ENCODE measurements around the gene TRAF4.
"Not testable (repeated sequence)": the region's sequence is repeated elsewhere in the genome, so short reads cannot be mapped to it uniquely, and the experiment has no call there.

TRAF4 gene

DNA sequence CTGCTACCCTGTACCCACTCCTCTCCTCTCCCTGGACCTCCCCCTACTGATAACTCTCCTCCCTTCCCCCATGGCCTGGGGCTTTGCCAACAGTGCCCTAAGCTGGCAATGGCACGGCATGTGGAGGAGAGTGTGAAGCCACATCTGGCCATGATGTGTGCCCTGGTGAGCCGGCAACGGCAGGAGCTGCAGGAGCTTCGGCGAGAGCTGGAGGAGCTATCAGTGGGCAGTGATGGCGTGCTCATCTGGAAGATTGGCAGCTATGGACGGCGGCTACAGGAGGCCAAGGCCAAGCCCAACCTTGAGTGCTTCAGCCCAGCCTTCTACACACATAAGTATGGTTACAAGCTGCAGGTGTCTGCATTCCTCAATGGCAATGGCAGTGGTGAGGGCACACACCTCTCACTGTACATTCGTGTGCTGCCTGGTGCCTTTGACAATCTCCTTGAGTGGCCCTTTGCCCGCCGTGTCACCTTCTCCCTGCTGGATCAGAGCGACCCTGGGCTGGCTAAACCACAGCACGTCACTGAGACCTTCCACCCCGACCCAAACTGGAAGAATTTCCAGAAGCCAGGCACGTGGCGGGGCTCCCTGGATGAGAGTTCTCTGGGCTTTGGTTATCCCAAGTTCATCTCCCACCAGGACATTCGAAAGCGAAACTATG, 5.2 kb downstream of the TRAF4 start:
- DNase-seq: no peak

DNA sequence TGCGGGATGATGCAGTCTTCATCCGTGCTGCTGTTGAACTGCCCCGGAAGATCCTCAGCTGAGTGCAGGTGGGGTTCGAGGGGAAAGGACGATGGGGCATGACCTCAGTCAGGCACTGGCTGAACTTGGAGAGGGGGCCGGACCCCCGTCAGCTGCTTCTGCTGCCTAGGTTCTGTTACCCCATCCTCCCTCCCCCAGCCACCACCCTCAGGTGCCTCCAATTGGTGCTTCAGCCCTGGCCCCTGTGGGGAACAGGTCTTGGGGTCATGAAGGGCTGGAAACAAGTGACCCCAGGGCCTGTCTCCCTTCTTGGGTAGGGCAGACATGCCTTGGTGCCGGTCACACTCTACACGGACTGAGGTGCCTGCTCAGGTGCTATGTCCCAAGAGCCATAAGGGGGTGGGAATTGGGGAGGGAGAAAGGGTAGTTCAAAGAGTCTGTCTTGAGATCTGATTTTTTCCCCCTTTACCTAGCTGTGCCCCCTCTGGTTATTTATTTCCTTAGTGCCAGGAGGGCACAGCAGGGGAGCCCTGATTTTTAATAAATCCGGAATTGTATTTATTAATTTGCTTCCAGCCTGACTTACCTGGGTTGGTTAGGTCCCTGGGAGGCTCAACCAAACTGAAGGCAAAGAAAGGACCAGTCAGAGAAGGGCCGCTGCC, 5.8 kb downstream of the TRAF4 start:
- DNase-seq: no peak

GRCh38 chr17:28750178-28751047, 6.6 kb downstream of the TRAF4 start:
- DNase-seq: peak in 13 of 14 donors; percentile 38 to 87 (median 80)

DNA sequence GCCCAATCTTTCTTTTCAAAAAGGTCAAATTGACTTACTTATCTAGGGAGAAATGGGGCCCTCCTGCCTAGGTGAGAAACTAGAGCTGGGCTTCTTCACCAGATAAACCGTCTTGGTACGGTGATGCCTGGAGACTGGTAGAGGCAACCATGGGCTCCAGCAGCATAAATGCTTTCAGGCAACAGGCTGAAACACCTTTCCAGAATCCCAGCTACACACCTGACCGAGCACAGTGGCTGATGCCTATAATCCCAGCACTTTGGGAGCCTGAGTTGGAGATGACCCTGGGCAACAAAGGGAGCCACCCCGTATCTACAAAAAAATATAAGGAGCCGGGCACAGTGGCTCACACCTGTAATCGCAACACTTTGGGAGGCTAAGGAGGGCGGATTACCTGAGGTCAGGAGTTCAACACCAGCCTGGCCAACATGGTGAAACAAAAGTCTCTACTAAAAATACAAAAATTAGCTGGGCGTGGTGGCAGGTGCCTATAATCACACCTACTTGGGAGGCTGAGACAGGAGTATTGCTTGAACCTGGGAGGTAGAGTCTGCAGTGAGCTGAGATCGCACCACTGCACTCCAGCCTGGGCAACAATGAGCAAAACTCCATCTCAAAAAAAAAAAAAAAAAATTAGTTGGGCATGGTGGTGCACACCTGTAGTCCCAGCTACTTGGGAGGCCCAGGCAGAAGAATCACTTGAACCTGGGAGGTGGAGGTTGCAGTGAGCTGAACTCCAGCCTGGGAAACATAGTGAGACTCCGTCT, 8.0 kb downstream of the TRAF4 start:
- DNase-seq: no peak

GRCh38 chr17:28755486-28755885, 11.7 kb downstream of the TRAF4 start:
- no peak for DNase-seq

GRCh38 chr17:28756049-28756804, 12.4 kb downstream of the TRAF4 start:
- DNase-seq: no peak

GRCh38 chr17:28758411-28759121, 14.8 kb downstream of the TRAF4 start:
- no peak for DNase-seq

- DNase-seq: no peak
Observed at GRCh38 chr17:28759256-28759865, 15.6 kb downstream of the TRAF4 start.

DNA sequence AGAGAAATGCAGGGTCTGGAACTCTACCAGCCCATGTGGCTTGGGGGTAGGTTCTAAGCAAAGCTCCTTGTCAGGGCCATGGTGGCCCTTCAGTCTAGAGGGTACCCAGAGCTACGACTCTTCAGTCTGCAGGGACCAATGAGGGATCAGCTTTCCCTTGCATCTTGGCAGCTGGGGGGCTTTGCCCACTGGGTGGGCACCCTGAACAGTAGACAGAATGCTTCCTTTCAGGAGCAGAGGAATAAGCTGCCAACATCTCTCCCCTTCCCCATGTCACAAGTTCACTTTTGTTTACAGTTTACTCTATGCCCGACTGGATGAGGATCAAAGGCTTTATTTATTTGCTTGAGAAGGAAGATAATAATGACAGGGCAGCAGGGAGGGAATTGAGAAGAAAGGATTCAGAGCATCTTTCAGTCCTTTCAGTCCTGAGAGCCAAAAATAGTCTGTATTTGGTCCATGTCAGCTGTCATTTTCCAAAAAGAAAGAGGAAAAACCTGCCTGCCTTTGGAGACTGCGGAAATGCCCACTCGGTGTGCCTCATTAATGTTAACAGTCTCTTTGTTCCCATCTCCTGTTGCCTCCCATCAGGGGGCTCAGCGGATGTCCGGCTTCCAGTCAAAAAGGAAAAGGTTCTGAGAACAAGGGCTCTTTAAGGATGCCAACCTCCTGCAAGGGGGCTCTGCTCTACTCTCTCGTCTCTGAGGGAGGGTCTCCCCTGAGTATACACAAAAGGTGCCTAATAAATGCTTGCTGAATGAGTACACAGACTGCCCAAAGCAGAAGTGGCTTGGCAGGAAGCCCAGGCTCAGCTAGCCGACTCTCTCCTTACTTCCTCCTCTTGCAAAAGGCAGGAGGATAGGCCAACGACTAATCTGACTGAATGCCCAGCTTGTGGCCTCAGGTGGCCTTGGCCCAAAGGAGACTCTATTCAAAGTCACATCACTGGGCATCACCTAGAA, 17.1 kb downstream of the TRAF4 start:
- DNase-seq: peak in 11 of 14 donors; percentile 22 to 94 (median 56)

DNA sequence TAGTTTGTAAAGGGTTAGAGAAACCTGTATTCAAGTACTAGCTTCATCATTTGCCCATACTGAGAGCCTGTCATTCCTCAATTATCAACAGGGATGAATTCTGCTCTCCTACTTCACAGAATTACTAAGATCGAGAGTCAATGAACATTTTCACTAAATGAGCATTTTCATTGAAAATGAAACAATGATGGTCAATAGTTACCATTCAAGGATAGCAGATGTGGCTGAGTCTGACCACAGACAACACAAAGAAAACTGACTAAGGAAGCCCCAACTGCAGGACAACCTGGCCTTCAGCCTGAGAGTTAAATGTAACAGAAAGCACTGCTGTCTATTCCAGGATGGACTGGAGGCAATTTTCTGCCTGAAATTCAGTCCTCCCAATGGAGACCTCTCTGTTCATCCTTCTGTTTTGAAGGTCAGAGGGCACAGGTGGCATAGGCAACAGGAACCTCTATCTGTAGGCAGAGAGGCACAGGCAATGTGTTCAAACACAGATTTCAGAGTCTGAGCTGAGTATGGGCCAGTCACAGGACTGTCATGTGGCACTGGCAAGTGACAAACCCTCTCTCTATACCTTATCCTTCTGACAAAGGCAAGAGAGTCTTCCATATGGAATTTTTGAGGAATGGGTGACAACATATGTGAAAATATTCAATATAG, 19.5 kb downstream of the TRAF4 start:
- DNase-seq: peak in 2 of 14 donors; percentile 42 to 61

DNA sequence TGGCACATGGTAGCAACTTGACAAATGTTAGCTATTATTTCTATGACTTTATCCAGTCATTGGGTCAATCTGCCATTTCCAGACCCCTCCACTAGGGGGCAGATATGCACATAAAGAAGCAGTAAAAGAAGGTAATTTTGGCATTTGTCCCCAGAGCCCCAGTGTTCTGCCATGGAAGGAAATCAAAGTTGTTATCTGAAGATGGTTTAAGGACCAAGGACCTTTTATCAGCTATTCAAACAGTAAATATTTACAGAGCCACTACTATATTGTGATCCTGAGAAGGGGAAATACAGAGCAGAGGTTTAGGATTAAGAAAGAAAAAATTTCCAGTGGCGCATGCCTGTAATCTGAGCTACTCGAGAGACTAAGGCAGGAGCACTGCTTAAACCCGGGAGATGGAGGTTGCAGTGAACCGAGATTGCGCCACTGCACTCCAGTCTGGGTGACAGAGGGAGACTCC, 20.0 kb downstream of the TRAF4 start:
- peak in 11 of 14 donors; percentile 15 to 61 (median 39) for DNase-seq

GRCh38 chr17:28765038-28765437, 21.2 kb downstream of the TRAF4 start:
- no peak for DNase-seq

GRCh38 chr17:28773736-28774135, 29.9 kb downstream of the TRAF4 start:
- no peak for DNase-seq

DNA sequence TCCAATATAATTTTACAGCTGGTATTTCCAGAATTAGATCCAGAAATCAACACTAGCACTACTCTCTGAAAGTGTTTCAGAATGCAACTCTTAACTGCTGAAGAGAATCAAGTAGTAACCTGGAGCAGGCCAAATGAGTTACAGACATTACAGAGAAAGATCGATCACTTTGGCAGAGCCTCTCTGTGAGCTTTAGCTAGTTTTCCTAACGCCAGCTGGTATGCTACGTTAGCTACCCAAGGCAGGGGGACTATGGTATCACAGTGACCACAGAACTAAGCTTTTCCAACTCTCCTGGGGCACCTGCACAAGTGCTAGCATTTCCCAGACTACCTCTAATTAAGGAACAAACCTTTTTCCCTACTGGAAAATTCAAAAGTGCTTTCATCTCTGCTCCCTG, 30.4 kb downstream of the TRAF4 start:
- DNase-seq: no peak

DNA sequence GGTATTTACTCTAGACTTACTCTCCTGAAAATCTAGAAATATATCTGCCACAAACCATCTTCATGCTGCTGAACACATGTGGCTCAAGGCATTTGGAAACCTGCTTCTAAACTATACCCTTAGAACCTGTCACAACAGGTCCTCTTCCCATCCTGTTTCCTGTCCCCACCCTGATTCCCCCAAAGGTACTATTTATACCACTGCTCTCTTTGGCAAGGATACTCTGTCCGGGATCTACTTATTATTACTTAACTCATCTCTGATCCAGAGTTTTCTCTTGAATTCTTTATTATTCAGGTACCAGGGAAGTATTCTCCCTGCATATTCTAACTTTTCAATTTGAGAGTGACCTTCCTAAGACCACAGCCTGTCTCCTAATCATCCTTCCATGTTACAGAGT, 33.4 kb downstream of the TRAF4 start:
- DNase-seq: no peak

GRCh38 chr17:28779601-28780000, 35.8 kb downstream of the TRAF4 start:
- DNase-seq: not testable (repeated sequence)

DNA sequence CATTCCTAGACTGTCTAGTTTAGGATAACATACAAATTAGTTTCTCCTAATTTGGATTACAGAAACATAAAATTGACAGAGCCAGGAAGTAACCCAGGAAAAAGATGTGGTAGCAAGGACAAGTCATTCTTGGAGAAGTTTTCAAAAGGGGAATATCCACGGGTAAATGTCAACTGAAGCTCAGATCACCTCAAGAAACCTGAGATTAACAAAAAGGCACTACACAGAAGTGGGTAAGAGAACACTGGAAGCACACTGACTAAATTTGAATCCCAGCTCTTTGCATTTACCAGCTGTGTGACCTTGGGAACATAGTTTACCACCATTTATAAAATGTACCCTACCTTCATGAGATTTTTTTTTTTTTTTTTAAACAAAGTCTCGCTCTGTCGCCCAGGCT, 39.4 kb downstream of the TRAF4 start:
- no peak for DNase-seq

DNA sequence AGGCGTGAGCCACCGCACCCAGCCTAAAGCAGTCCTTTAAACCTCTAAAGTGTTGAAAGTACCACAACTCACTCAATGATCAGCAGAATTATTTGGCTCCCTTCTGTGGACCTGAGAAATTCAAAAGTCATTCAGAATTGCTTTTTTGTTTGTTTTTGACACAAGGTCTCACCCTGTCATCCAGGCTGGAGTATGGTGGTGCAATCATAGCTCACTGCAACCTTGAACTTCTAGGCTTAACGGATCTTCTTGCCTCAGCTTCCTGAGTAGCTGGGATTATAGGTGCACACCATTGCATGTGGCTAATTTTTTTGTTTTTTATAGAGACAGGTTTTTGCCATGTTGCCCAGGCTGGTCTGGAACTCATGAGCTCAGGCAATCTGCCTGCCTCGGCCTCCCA, 44.3 kb downstream of the TRAF4 start:
- no peak for DNase-seq
